ENCODE results near the gene EMP3. TPM values are rescaled to one million over a fixed set of nuclear protein-coding genes. Genes with fewer than 3 reads are reported as not detected.

EMP3 gene
- total and polyA plus RNA-seq, 2 of the 13 experiments (the other 11 are each of a cell fraction or from before 2014, with no cell fraction given), result 2.2 to 7.8 TPM

GRCh38 chr19:48346191-48346590 lies 20.8 kb downstream of the EMP3 start (continued):
- TF ChIP-seq SRSF1 (optimal IDR thresholded peaks at IDR 0.05; ENCODE audit: low read depth, low read length), result no peak
- TF ChIP-seq JDP2 (CRISPR knock-in tag; IDR thresholded peaks at IDR 0.05; ENCODE audit: borderline replicate concordance), result no peak
- TF ChIP-seq ZNF280B (CRISPR knock-in tag; IDR thresholded peaks at IDR 0.05; ENCODE audit: borderline replicate concordance), result no peak
- no peak for TF ChIP-seq ZNF253 (CRISPR knock-in tag; IDR thresholded peaks at IDR 0.05; ENCODE audit: borderline replicate concordance)
- TF ChIP-seq GLI4 (CRISPR knock-in tag; IDR thresholded peaks at IDR 0.05; ENCODE audit: borderline replicate concordance), result no peak
- no peak for TF ChIP-seq SMC3 (IDR thresholded peaks at IDR 0.05; ENCODE audit: low read length)
- TF ChIP-seq GMEB2 (CRISPR knock-in tag; IDR thresholded peaks at IDR 0.05; ENCODE audit: low read depth), result no peak

GRCh38 chr19:48348045-48348444 lies 22.7 kb downstream of the EMP3 start:
- no peak overlapping the region for H3K4me3 ChIP-seq (replicated peaks in 1 of 3; ENCODE audit: insufficient read depth in 1 of 3, low read depth in 2 of 3, low read length in 3 of 3)
- no peak overlapping the region for H2AFZ ChIP-seq (ENCODE audit: low read length)
- FAIRE-seq (peak; percentile 68), DNase-seq (ENCODE audit: low spot score) (peak; percentile 79), ATAC-seq (peak; percentile 55)
- BruUV-seq (replicated peaks), result no TSS peak
- peaks cover 39% of the 10 kb centered on the region for H3K4me1 ChIP-seq (ENCODE audit: insufficient read depth, low read length)
- CTCF ChIA-PET (ENCODE audit: low intra/inter-chr PET ratio, low total read pairs), result no interaction called here
- no peaks in the 10 kb centered on the region for H4K20me1 ChIP-seq (ENCODE audit: insufficient read depth, low read length)
- no peak overlapping the region for H3K9ac ChIP-seq (ENCODE audit: insufficient read depth, low read depth, low read length)
- H3K4me2 ChIP-seq (ENCODE audit: low read depth, low read length), result peak overlapping the region; percentile 13
- WGBS (ENCODE audit: low lambda C conversion rate), result 40% methylated on average over 5 of the region's 5 CpGs
- H3K27ac ChIP-seq (ENCODE audit: extremely low read length, insufficient read depth, low read length), result peak overlapping the region; percentile 58
- POLR2A ChIA-PET, result interaction anchor here (0.8 to 1.4 kb wide), 2 partner anchors 10 to 15 kb away, joined by 4 to 18 read pairs; partner anchors contain the start of genes SYNGR4 and TMEM143
- H3K9me3 ChIP-seq (ENCODE audit: low read length), result no peaks in the 10 kb centered on the region
- H3K27me3 ChIP-seq (ENCODE audit: control insufficient read depth in 1 of 2, insufficient read depth in 2 of 2, low read length in 2 of 2), result no peaks in the 10 kb centered on the region
- intact Hi-C loops (cut with micrococcal nuclease; ENCODE audit: unreplicated experiment), result loop anchor here (2.0 kb wide), 1 partner anchor 27 kb away; a partner anchor contains a TSS
- in situ Hi-C loops (cut with HindIII; ENCODE audit: extremely low pct_ligation_motif_present, low pct_unique_long_range_greater_than_20kb), result no loop called here
- 0 out of 5 replicates have a peak, but pooled peaks cover 0 to 3% of the 10 kb centered on the region in 2 experiments for H3K36me3 ChIP-seq (replicated peaks in 1 of 2; ENCODE audit: control insufficient read depth in 1 of 2, insufficient read depth in 2 of 2, low read length in 2 of 2)
- H3K79me2 ChIP-seq (ENCODE audit: insufficient read depth, low read length), result no peaks in the 10 kb centered on the region
- TF ChIP-seq GTF3A (CRISPR knock-in tag; conservative IDR thresholded peaks at IDR 0.05) (no peak), CBX1 (IDR thresholded peaks at IDR 0.05; ENCODE audit: low read depth) (no peak), ZNF3 (CRISPR knock-in tag; IDR thresholded peaks at IDR 0.05) (no peak), GZF1 (CRISPR knock-in tag; IDR thresholded peaks at IDR 0.05) (no peak), REST (IDR thresholded peaks at IDR 0.05; ENCODE audit: borderline replicate concordance in 1 of 2, low read depth in 1 of 2, low read length in 2 of 2) (no peak), ZC3H13 (CRISPR knock-in tag; IDR thresholded peaks at IDR 0.05) (no peak), LBX2 (CRISPR knock-in tag; IDR thresholded peaks at IDR 0.05; ENCODE audit: borderline replicate concordance) (no peak), LCORL (IDR thresholded peaks at IDR 0.05) (no peak), LCORL (CRISPR knock-in tag; IDR thresholded peaks at IDR 0.05) (0 out of 2 replicates have a peak, but pooled peaks have one; percentile 26), HNRNPK (IDR thresholded peaks at IDR 0.05; ENCODE audit: low read depth, low read length, poor library complexity, severe bottlenecking) (no peak)
